HG02973 (cell line): ENCODE results near the gene NECAB2.

Experiments used
- ATAC-seq: cut with Tn5 transposase; IDR thresholded peaks from one replicate; pipeline ENCODE4 v1.9.1; 2021; ENCODE audit warnings: moderate library complexity; ENCODE audit not compliant: unreplicated experiment

The NECAB2 gene

DNA sequence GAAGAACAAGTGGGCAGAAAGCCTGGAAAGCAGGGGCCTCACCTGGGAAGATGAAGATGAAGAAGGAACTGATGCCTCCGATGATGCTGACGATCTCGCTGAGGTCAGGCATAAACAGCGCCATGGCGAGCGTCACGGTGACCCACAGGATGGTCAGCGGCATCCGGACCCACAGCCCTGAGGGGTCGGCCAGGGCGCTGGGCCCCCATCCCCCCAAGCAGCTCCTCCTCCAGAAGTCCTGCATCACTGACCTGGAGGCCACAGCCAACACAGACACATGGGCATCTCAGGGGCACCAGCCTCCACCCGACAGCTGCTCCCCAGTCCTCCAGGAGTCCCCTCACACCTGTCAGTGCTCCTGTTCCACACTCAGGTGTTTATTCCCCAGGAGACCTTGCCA, 48.4 kb downstream of the NECAB2 start:
- no peak for ATAC-seq

DNA sequence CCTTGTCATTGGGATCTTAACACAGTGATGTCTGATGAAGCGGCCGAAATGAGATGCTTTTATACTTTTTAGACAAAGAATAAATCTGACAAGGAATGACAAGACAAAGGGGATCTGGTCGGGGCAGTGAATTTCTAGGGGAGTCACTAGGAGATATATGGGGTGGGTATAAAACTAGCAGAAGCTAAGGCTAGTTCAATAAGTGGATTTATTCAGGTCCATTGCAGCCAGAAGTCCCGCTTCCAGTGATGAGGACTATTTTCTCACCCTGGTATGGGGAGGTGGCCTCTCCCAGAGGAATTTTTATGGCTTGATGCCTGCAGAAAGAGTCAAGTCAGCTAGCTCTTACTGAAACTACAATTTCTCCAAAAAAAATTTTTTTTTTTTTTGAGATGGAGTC, 50.7 kb downstream of the NECAB2 start:
- no peak for ATAC-seq

DNA sequence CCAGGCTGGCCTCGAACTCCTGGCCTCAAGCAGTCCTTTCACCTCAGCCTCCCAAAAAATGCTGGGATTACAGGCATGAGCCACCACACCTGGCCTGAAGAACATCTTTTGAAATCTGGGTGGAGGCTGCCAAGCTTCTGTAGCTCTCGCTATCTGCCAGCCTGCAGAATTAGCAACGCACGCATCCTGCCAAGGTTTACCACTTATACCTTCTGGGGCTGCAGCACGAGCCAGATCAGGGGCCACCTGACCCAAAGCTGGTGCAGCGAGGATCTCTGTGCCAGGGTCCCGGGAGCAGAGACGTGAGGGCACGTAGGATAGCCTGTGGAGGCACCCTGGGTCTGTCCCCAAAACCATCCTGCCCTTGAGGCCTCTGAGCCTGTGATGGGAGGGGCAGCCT, 52.3 kb downstream of the NECAB2 start:
- ATAC-seq: no peak

DNA sequence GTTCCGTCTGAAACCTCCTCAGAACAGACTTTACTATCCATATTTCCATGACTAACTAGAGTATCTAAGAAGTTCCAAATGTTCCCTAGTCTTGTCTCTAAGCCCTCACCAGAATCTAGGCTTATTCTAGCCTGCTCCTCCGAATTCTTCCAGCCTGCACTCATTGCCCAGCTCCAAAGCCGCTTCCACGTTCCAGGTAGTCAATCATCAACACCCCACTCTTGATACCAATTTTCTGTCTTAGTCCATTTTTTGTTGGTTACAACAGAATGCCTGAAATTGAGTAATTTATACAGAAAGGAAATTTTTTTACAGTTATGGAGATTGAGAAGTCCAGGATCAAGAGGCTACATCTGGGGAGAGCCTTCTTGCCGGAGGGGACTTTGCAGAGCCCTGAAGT, 53.4 kb downstream of the NECAB2 start:
- ATAC-seq: no peak

DNA sequence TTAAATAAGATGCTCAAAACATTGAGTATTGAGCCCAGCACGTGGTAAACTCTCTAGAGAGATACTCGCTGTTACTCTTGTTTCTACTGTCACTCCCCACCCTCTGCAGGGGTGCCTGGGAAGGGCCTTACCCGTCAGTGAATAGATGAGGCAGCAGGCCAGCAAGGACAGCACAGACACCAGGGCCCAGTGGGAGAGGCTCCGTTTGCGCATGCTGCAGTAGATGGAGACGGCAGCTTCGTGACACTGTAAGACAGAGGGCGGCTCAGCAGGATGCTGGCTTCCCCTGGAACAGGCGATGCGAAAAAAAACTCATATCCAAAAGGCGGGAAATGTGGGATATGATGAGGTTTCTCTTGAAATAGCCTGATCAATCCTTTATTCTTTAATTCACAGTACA, 54.6 kb downstream of the NECAB2 start:
- ATAC-seq: no peak

DNA sequence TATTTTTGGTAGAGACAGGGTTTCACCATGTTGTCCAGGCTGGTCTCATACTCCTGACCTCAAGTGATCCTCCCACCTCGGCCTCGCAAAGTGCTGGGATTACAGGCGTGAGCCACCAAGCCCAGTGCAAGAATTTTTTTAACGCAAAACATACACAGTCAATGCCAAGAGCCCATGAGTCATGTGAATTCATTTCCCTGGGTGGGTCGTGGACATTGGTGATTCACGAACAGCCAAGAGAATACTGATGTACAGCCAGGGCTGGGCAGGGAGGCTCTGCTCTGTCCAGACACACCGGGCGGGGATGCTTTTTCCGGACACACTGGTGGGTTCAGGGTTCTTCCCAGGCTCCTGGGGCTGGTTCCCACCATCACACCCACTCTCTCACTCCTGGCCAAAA, 56.8 kb downstream of the NECAB2 start:
- ATAC-seq: no peak

DNA sequence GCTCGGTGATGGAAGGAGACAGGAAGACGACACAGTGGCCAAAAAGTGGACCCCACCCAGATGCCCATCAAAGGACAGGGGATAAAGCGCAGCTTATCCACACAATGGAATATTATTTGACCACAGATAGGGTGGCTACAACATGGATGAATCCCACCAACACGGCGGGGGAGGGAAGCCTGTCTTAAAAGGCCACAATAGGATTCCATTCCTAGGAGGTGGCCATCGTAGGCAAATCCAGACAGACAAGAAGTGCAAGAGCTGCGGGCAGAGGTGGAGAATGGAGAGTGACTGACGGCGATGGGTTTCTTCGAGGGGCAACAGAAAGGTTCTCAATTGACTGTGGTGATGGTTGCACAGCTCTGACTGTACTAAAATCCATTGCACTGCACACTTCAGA, 58.6 kb downstream of the NECAB2 start:
- no peak for ATAC-seq

DNA sequence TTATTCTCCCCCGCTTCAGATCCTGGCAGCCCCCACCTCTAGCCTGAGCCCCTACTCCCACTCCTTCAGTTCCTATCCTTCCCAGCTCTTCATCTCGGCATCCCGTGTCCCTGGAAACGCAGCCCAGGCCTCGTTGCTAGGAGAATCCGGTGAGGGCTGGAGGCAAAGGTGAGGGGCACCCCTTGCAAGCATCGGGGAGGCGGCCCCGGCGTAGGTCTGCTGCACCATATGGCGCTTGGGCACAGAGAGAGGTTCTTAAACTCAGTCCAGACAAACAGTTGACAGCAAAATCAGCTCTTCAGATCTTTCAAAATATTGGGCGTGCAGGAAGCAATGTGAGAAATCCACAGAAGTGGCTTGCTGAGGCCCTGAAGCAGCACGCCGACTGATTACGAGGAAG, 59.6 kb downstream of the NECAB2 start:
- no peak for ATAC-seq

DNA sequence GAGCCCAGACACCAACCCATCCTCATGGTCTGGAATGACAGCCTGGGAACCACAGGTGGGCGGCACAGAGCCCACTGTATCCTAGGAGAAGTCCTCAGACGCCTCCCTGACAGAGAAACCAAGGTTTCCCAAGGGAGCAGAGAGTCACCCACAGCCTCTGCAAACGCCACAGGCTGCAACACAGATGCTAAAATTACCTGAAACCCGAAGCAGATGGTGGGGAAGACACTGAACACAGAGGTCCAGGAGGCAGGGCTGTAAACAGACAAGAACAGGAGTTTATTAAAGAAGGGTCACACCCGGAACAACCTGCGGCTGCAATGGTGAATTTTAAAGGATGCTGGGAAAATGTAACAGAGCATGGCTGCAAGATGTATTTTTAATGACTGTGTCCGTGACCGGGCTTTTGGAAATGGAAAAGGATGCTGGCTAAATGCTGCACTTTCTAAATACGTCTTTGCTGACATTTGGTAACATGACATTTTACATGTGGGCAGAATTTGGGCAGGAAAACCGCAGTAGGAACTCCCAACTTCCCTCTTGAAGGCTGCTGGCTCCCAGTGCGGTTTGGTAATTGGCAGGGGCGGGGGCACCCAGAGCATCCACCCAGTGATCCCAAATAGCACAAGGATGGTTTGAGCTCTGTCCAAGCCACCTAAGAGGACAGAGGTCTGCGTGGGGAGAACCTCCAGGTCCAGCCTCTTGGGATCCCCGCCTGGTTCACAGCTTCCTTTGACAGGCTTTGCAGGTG, 61.4 kb downstream of the NECAB2 start:
- ATAC-seq: no peak

DNA sequence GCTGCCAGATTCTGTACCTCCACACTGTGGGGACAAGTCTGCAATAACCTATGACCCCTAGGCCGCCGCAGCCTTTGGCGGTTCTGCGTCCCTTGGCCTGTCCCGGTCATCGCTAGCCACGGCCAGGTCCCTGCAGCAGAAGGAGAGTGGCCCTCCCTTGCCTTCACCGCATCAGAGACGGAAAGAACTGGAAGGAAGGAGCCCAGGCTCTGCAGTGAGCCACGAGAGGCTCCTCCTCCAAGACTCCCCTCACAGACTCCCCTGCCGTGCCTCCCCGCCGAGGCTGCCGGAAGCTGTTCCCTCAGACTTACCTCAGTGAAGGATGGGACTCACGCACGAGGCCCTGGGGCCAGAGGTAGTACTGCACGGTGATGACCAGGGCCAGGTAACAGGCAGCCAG, 63.5 kb downstream of the NECAB2 start:
- no peak for ATAC-seq

DNA sequence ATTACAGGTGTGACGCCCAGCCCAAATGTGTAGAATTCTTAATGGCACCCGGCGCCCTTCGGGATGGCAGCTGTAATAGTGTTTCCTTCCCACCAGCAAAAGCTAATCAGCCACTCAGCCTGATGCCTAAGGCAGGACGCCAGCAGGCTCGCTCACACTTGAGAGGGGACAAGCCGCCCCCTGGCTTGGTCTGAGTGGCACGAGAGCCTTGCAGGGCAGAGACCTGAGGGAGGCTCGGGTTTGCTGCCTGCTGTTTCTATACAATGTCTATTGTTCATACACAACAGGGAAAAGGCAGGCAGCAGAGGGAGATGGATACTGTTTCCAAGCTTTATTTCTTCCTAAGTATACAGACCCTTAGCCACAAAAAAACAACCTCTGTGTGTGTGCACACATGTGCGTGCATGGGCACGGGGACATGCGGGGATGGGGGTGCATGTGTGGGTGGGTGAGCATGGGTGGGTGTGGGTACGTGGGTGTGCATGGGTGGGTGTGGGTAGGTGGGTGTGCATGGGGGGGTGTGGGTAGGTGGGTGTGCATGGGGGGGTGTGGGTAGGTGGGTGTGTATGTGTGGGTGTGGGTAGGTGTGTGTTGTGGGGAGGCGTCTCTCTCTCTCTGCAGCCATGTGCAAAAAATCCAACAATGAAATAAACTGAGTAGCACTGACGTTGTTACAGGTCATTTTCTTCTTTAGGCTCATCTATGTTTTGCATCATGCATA, 64.6 kb downstream of the NECAB2 start:
- ATAC-seq: no peak

DNA sequence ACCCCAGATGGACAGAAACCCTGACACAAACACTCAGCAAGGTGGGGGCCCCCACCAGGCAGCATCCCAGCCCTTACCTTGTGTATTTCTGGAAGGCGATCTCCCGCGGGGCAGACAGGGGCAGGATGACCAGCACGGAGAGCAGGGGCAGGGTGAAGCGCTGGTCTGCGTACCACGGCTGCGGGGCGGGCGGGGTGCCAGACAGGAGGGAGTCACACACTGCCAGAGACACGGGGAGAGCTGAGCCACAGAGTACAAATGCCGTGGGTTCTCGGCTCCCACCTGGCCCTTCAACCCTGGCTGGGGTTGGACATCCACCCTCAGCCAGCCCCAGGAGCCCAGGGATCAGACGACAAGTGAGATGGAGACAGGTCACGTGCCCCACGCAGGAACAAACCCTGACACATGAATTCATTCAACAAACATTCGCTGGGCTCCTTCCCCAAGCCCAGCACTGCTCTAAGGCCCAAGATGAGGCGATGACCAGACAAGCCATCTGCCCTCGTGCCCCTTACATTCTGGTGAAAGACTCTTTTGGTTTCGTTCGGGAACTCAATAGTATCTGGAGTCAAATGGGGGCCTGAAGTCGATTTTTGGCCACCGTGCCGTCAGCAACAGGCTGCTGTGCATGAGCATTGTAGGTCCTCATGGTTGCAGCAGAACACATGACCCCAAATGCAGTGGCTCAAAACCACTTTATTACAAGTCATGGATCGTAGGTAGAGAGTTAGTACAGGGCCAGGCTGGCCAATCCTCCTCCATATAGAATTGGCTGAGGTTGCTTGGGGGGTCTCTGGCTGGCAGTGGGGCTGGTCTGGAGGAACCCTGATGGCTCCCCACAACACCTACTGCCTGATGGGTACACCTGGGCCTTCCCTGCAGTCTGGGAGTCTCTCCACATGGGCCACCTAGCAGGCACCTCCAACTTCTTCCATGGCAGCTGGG, 65.5 kb downstream of the NECAB2 start:
- no peak for ATAC-seq

DNA sequence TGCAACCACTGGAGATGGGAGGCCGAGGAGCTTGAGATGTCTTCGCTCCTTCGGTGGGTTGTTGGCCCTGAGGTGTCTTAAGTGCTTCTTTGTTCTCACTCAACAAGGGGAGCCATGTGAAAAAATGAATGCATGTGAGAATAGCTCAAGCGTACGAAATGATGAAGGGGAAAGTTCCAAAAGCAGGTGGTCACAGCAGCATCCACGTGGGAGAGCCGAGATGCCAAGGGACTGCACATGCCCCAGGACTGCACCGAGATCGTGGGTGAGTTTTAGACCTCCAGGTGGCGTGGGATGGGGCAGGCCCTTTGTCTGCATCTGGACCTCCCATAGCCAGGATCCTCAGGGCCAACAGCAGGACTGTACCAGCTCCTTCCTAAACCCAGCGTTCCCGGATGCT, 66.5 kb downstream of the NECAB2 start:
- ATAC-seq: no peak

DNA sequence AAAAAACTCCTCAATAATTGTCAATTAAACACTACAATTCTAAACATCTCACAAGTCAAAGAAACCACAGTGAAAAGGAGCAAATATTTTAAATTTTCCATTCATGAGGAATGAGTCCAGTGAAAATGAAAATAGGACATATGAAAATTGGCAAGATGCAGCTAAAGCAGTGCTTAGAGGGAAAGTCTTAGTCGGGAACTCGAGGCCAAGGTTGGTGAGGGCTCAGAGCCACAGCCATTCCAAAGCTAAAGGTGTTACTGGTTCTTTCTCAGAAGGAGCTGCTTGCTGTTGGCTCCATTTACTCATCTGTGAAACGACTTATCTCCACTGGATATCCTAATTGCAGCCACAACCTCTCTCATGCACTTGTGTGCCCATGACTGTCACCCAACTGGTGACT, 68.1 kb downstream of the NECAB2 start:
- no peak for ATAC-seq

DNA sequence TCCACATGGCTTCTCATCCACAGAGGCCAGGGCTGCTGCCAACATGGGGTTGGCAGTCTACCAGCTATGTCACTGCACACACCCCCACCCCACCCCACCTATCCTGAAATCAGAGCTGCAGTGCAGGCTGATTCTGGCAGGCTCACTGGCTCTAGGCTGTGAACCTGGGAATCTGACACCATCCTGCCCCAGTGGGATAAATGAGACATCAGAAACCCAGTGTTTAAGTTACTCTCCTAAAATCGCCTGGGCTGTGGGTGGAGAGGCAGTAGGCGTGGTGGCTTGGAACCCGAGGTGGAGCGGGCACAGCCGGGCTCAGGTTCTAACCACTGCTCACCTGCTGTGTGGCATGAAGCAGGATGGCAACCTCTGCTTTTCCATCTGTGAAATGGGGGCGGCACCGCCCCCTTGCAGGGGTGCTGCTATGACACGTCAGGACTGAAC, 69.0 kb downstream of the NECAB2 start:
- no peak for ATAC-seq

DNA sequence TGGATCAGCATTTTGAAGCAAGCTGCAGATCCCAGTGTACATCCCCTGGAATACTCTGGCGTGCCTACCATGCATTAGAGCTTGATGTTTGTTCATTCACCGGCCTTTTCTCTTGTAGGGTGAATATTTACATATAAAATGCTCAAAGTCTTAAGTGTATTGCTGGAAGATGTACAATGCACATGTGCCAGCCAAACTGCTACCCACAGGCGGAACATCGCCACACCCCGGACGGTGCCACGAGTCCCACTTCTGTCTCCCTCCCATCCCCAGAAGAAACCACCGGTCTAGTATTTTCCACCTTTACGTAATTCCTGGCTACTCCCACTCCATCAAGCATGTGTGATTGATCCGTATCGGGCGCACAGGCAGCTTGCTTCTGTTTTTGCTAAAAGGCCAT, 70.4 kb downstream of the NECAB2 start:
- ATAC-seq: no peak

DNA sequence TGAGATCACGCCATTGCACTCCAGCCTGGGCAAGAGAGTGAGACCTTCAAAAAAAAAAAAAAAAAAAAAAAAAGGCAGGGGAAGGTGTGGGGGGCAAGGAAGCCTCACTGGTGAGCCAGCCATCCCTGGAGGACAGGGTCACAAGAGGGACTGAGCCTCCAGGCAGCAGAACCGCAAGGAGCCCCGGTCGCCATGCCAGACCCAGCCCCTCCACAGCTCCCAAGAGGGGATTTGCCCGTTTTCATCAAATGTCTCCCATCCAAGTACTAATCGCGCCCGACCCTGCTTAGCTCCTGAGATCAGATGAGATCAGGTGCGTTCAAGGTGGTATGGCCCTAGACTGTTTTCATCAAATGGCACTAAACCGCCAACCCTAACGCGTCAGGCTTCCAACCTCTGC, 71.7 kb downstream of the NECAB2 start:
- ATAC-seq: no peak

DNA sequence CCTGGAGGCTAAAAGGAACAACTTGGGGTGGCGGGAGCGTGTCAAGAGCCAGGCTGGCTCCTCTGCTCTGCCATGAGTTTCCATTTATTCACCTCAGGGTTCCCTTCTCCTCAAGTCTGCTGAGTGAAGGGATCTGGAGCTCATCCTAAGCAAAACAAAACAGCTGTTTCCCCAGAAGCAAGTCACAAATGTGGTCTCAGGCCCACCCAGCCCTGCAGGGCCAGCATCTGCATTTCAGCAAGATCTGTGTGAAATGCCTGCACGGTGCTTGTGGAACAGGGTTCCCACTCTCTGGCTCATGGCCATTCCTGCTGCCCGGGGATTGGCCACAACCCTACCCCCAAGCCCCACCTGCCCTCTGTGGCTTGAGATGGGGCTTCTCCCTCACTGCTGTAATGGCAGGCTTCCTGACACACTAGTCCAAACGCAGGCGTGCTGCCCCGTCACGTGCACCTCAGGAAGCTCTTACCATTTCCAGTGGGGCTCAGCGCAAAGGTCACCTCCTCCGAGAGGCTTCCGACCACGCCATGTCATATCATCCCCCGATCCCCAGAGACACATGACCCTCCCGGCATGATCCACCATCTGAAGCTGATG, 72.3 kb downstream of the NECAB2 start:
- ATAC-seq: no peak

DNA sequence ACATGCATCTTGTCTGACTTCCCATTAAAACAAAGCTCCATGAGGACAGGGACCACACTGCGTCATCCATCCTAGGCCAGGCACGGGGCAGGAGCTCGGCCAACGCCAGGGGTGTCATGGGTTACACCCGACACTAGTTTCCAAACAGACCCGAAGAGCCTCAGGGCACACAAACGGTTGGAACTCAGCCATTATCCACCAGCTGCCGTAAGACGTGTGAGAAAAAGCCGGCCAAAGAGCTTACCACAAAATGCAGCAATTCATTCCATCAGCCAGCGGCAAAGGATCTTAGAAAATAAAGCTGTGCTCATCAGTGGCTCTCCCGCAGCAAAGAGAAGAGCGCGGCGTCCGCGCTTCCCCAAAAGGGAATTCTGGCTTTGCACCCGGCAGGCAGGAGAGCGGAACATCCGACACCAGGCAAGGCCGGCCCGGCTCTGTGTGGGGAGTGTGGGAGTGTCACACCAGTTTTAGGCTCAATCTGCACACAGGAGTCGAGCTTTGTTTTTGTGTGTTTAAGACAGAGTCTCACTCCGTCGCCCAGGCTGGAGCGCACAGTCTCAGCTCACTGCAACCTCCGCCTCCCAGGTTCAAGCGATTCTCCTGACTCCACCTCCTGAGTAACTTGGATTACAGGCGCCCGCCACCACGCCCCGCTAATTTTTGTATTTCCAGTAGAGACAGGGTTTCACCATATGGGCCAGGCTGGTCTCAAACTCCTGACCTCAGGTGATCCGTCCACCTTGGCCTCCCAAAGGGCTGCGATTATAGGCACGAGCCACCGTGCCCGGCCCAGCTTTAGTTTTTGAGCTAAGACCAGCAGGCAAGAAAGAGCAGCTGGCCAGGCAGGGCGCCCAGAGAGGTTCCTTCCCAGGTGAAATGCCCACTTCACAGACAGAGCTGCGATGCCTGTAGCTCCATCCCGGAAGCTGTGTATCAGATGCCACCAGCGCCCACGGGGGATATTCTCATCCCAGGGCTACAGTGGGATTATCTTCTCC, 73.1 kb downstream of the NECAB2 start:
- no peak for ATAC-seq

DNA sequence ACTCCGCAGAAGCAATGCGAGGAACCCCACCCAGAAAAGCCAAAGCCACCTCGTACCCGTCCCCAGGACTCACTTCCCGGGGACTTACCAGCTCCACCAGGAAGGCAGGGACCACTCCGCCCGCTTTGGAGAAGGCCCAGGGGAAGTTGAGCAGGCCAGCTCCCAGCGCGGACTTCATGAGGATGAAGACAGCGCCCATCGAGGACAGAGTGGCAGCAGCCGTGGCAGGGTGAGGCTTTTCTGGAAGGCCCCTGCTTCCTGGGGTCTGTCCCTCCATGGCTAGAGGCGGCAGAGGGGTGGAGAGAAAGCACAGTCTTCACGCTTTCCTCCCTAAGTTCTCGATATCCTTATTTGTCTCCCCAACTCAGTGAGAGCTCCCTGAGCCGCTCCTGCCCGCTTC, 73.8 kb downstream of the NECAB2 start:
- ATAC-seq: no peak
